HCT116 (cell line): ENCODE results near the gene CES3. TPM values are rescaled to one million over a fixed set of nuclear protein-coding genes. Genes with fewer than 3 reads are reported as not detected.
"Not testable (repeated sequence)": the region's sequence is repeated elsewhere in the genome, so short reads cannot be mapped to it uniquely, and the experiment has no call there.

ENCODE experiments used
- ATAC-seq: fragments of 200-7000 bp; cut with Tn5 transposase; 2 replicates; pipeline ENCODE4 v1.9.1; 2020; ENCODE audit warnings: mild to moderate bottlenecking, moderate library complexity
- BruUV-seq: library from RNA; stranded (reverse); fragments of 400-500 nt; replicated peaks from 2 replicates; lab custom pipeline; 2021; lab: Mats Ljungman, UMichigan
- CTCF ChIA-PET: fragments of 300-600 bp; sonication (Branson Sonifier 250); formaldehyde crosslinking; loops from one replicate; lab custom pipeline; 2021; ENCODE audit warnings: antibody characterized with exemption; lab: Charles Lee
- POLR2A ChIA-PET: fragments of 300-600, 350-600 bp; sonication (Branson Sonifier 250); formaldehyde crosslinking; loops from one replicate; lab custom pipeline; 2021; ENCODE audit warnings: antibody characterized with exemption; lab: Charles Lee
- RAD21 ChIA-PET, 2 experiments: fragments of 300-600 bp; sonication (Branson Sonifier 250); formaldehyde crosslinking; loops; one replicate each; lab custom pipeline; 2023; ENCODE audit warnings: low total read pairs in 2 of 2; ENCODE audit not compliant: uncharacterized antibody in 2 of 2, unreplicated experiment in 2 of 2, low non-redundant PET in 1 of 2; lab: Charles Lee
- DNase-seq: peaks from one replicate; pipeline ENCODE4 v3.0.0-alpha.2; 2010; ENCODE audit warnings: low read depth, low spot score
- H2AFZ ChIP-seq: fragments of 200-600 bp; shearing (Covaris generic), sonication (generic); 2 replicates; pipeline ENCODE4 v1.6.1; 2017; ENCODE audit warnings: low read depth, mixed run types, mixed read lengths, antibody characterized with exemption, low read length; ENCODE audit not compliant: poor library complexity, severe bottlenecking
- H3K27ac ChIP-seq: 2 replicates; pipeline ENCODE4 v1.5.1; 2012; ENCODE audit warnings: low read depth, low read length
- H3K27me3 ChIP-seq: fragments of 200-600 bp; sonication (generic); 2 replicates; pipeline ENCODE4 v1.6.1; 2016; ENCODE audit warnings: mixed run types, low read length, mixed read lengths; ENCODE audit not compliant: insufficient read depth
- H3K36me3 ChIP-seq, 2 experiments: fragments of 200-500 bp in 1 of 2; fragments of 200-600 bp in 1 of 2; sonication (Bioruptor generic) in 1 of 2; sonication (generic) in 1 of 2; 2 replicates each; pipeline versions ENCODE4 v1.5.1 to v1.6.1; 2014 to 2016; ENCODE audit warnings: low read length in 2 of 2, inconsistent platforms in 1 of 2, mixed read lengths in 1 of 2, mixed run types in 1 of 2; ENCODE audit not compliant: insufficient read depth in 2 of 2, control insufficient read depth in 1 of 2
- H3K4me1 ChIP-seq, 2 experiments: fragments of 200-600 bp in 1 of 2; sonication (generic) in 1 of 2; 2 replicates each; pipeline versions ENCODE4 v1.5.1 to v1.6.1; 2012 to 2017; ENCODE audit warnings: low read length in 2 of 2, inconsistent platforms in 1 of 2, mild to moderate bottlenecking in 1 of 2, mixed read lengths in 1 of 2, mixed run types in 1 of 2, moderate library complexity in 1 of 2; ENCODE audit not compliant: insufficient read depth in 2 of 2, control insufficient read depth in 1 of 2
- H3K4me2 ChIP-seq: fragments of 200-600 bp; sonication (generic); 2 replicates; pipeline ENCODE4 v1.6.1; 2017; ENCODE audit warnings: mixed run types, low read length, mixed read lengths
- H3K4me3 ChIP-seq, 2 experiments: fragments of 200-600 bp in 1 of 2; sonication (generic) in 1 of 2; replicated peaks in 1 of 2; 2 replicates each; pipeline ENCODE4 v1.5.1; 2011 to 2016; ENCODE audit warnings: low read length in 2 of 2, control low read depth in 1 of 2, low read depth in 1 of 2, mild to moderate bottlenecking in 1 of 2, mixed read lengths in 1 of 2, mixed run types in 1 of 2
- H3K79me2 ChIP-seq: fragments of 200-600 bp; sonication (generic); 2 replicates; pipeline ENCODE4 v1.6.1; 2017; ENCODE audit warnings: mild to moderate bottlenecking, mixed run types, low read length, moderate library complexity, mixed read lengths; ENCODE audit not compliant: insufficient read depth
- H3K9ac ChIP-seq: fragments of 200-600 bp; sonication (generic); 2 replicates; pipeline ENCODE4 v1.6.1; 2016; ENCODE audit warnings: low read length, mixed read lengths
- H3K9me2 ChIP-seq: fragments of 200-600 bp; sonication (generic), shearing (Covaris generic); 2 replicates; pipeline ENCODE4 v1.6.1; 2017; ENCODE audit warnings: mixed run types, mild to moderate bottlenecking, moderate library complexity; ENCODE audit not compliant: insufficient read depth
- H3K9me3 ChIP-seq, 2 experiments: fragments of 200-500 bp in 1 of 2; fragments of 200-600 bp in 1 of 2; sonication (Bioruptor generic) in 1 of 2; sonication (generic) in 1 of 2; 2 replicates each; pipeline ENCODE4 v1.6.1; 2014 to 2017; ENCODE audit warnings: low read length in 2 of 2, mixed read lengths in 2 of 2, inconsistent platforms in 1 of 2, low read depth in 1 of 2, mild to moderate bottlenecking in 1 of 2, mixed run types in 1 of 2, moderate library complexity in 1 of 2; ENCODE audit not compliant: control insufficient read depth in 1 of 2, insufficient read depth in 1 of 2
- H4K20me1 ChIP-seq: fragments of 200-600 bp; sonication (generic), shearing (Covaris generic); 2 replicates; pipeline ENCODE4 v1.6.1; 2017; ENCODE audit warnings: mixed run types, mild to moderate bottlenecking, moderate library complexity; ENCODE audit not compliant: insufficient read depth
- CEBPB ChIP-seq: IDR thresholded peaks from 2 replicates; pipeline ENCODE4 v1.6.1; 2012; ENCODE audit warnings: low read depth
- EGR1 ChIP-seq: IDR thresholded peaks from 2 replicates; pipeline ENCODE4 v1.6.1; 2012; ENCODE audit warnings: low read depth
- ELF1 ChIP-seq: IDR thresholded peaks from 2 replicates; pipeline ENCODE4 v1.6.1; 2012; ENCODE audit warnings: low read depth, borderline replicate concordance
- EZH2 ChIP-seq: fragments of 200-600 bp; sonication (generic); IDR thresholded peaks from 2 replicates; pipeline ENCODE4 v1.6.1; 2017; ENCODE audit warnings: antibody characterized with exemption, mixed run types
- FOSL1 ChIP-seq: IDR thresholded peaks from 2 replicates; pipeline ENCODE4 v1.6.1; 2012; ENCODE audit warnings: low read depth
- JUND ChIP-seq: IDR thresholded peaks from 2 replicates; pipeline ENCODE4 v1.6.1; 2012
- POLR2A ChIP-seq: IDR thresholded peaks from 2 replicates; pipeline ENCODE4 v1.7.0; 2011; ENCODE audit warnings: borderline replicate concordance; ENCODE audit not compliant: insufficient read depth, insufficient read length; ENCODE audit errors: extremely low read depth
- POLR2AphosphoS5 ChIP-seq: IDR thresholded peaks from 2 replicates; pipeline ENCODE4 v1.6.1; 2011; ENCODE audit warnings: mild to moderate bottlenecking, low read depth, low read length, moderate library complexity
- REST ChIP-seq: IDR thresholded peaks from 2 replicates; pipeline ENCODE4 v1.6.1; 2012; ENCODE audit warnings: low read depth
- SP1 ChIP-seq: IDR thresholded peaks from 2 replicates; pipeline ENCODE4 v1.6.1; 2012; ENCODE audit warnings: low read depth
- SRF ChIP-seq: IDR thresholded peaks from 2 replicates; pipeline ENCODE4 v1.6.1; 2012; ENCODE audit warnings: low read depth
- TCF7L2 ChIP-seq: IDR thresholded peaks from 2 replicates; pipeline ENCODE4 v1.7.0; 2011; ENCODE audit warnings: borderline replicate concordance, inconsistent platforms; ENCODE audit not compliant: insufficient read depth, insufficient read length; ENCODE audit errors: extremely low read depth
- intact Hi-C: fragments of 100-400 bp; cut with micrococcal nuclease; formaldehyde crosslinking; loops from 2 replicates; pipeline ENCODE4 v1.10.0; 2022
- total RNA-seq: library from RNA; stranded (reverse); gene quantifications from one replicate; pipeline ENCODE4 v1.2.1, GENCODE V29; 2021; ENCODE audit not compliant: unreplicated experiment
- TF ChIP-seq, protein P1 (sequence below): IDR thresholded peaks from 2 replicates; pipeline ENCODE4 v1.6.1; 2012

The CES3 gene
- total RNA-seq, 1 experiment from 2014 or later = 10.8 TPM

DNA sequence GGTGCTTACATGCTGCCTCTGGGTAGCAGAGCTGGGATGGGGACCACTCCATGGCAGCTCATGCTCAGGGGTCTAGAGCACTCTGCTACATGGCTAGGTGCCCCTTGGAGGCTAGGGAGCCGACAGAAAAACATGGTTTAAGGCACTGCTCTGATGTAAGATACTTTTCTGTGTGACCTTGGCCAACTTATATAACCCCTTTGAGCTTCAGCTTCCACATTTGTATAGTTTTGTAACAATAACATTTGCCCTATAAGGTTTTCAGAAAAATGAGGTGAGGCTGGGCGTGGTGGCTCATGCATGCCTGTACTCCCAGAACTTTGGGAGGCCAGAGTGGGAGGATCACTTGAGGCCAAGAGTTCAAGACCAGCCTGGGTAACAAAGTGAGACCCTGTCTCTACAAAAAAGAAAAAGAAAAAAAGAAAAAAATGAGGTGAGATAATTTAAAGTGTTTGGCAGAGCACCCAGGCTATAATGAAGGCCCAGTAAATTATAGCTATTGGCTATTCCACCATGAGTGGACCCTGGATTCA, 30.5 kb downstream of the CES3 start (continued):
- TF ChIP-seq EGR1 (no peak), SP1 (no peak), JUND (no peak)

GRCh38 chr16:66993558-66993957, 32.5 kb downstream of the CES3 start:
- BruUV-seq, DNase-seq, H3K4me2 ChIP-seq, H3K4me3 ChIP-seq, H3K9me2 ChIP-seq, H3K36me3 ChIP-seq, POLR2A ChIA-PET, H3K9ac ChIP-seq, H3K27me3 ChIP-seq, H2AFZ ChIP-seq, H3K79me2 ChIP-seq, CTCF ChIA-PET, intact Hi-C loops, H3K9me3 ChIP-seq, ATAC-seq, H4K20me1 ChIP-seq, RAD21 ChIA-PET, H3K27ac ChIP-seq, H3K4me1 ChIP-seq: not testable (repeated sequence)

- Histone ChIP-seq H3K79me2 (no peaks in the 10 kb centered on the region), H2AFZ (no peak overlapping the region), H3K27me3 (no peaks in the 10 kb centered on the region), H3K4me2 (no peak overlapping the region), H3K9me2 (no peaks in the 10 kb centered on the region), H3K27ac (no peak overlapping the region), H3K9me3 (no peaks in the 10 kb centered on the region), H3K9ac (no peak overlapping the region), H4K20me1 (no peaks in the 10 kb centered on the region), H3K4me3 (no peak overlapping the region), H3K36me3 (no peaks in the 10 kb centered on the region), H3K4me1 (peaks cover 0 to 3% of the 10 kb centered on the region in 2 experiments; a peak in 1 of 4 replicates)
- no peak for DNase-seq
- TF ChIP-seq SRF (no peak), EZH2 (no peak), REST (no peak), POLR2A (no peak), CEBPB (no peak), POLR2AphosphoS5 (no peak), ELF1 (no peak), FOSL1 (no peak), TCF7L2 (no peak), EGR1 (no peak)
- TF ChIP-seq, protein P1, sequence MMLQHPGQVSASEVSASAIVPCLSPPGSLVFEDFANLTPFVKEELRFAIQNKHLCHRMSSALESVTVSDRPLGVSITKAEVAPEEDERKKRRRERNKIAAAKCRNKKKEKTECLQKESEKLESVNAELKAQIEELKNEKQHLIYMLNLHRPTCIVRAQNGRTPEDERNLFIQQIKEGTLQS = no peak
- BruUV-seq = no TSS peak
- ChIA-PET CTCF (no interaction called here), RAD21 (no interaction called here), POLR2A (no interaction called here)
- ATAC-seq = no peak
- intact Hi-C loops = no loop called here
Measured at GRCh38 chr16:66996324-66996982, 35.4 kb downstream of the CES3 start.
